Astrocyte (in vitro differentiated cells and primary cell): ENCODE measurements around the gene TICAM1. TPM values are rescaled to one million over a fixed set of nuclear protein-coding genes. Genes with fewer than 3 reads are reported as not detected.
"Not testable (repeated sequence)": the region's sequence is repeated elsewhere in the genome, so short reads cannot be mapped to it uniquely, and the experiment has no call there.

Source experiments
- DNase-seq: peaks from one replicate; pipeline ENCODE4 v3.0.0-alpha.2; 2010; ENCODE audit warnings: low read depth
- FAIRE-seq: peaks from 2 replicates; lab custom pipeline; 2011; peaks lifted over from hg19 to GRCh38; lab: Jason Lieb, UNC
- H2AFZ ChIP-seq: 2 replicates; pipeline ENCODE4 v1.6.0; 2012; ENCODE audit warnings: low read depth, low read length, inconsistent platforms
- H3K27ac ChIP-seq: 2 replicates; pipeline ENCODE4 v1.5.1; 2011; ENCODE audit warnings: low read depth, low read length, inconsistent platforms
- H3K27me3 ChIP-seq: 2 replicates; pipeline ENCODE4 v1.6.0; 2011; ENCODE audit warnings: low read length, inconsistent platforms; ENCODE audit not compliant: insufficient read depth
- H3K36me3 ChIP-seq: 2 replicates; pipeline ENCODE4 v1.5.1; 2011; ENCODE audit warnings: low read length, inconsistent platforms; ENCODE audit not compliant: insufficient read depth
- H3K4me1 ChIP-seq: 2 replicates; pipeline ENCODE4 v1.5.1; 2011; ENCODE audit warnings: low read length, inconsistent platforms; ENCODE audit not compliant: insufficient read depth
- H3K4me2 ChIP-seq: 2 replicates; pipeline ENCODE4 v1.6.0; 2012; ENCODE audit warnings: low read length, inconsistent platforms
- H3K4me3 ChIP-seq: 2 replicates; pipeline ENCODE4 v1.5.1; 2011; ENCODE audit warnings: low read depth, mild to moderate bottlenecking, low read length, inconsistent platforms; ENCODE audit not compliant: insufficient read depth
- H3K79me2 ChIP-seq: 2 replicates; pipeline ENCODE4 v1.6.0; 2012; ENCODE audit warnings: mild to moderate bottlenecking, low read length, inconsistent platforms; ENCODE audit not compliant: insufficient read depth
- H3K9ac ChIP-seq: 2 replicates; pipeline ENCODE4 v1.6.0; 2012; ENCODE audit warnings: mild to moderate bottlenecking, low read length, inconsistent platforms
- H3K9me3 ChIP-seq: 2 replicates; pipeline ENCODE4 v1.5.1; 2012; ENCODE audit warnings: low read depth, mild to moderate bottlenecking, low read length, inconsistent platforms; ENCODE audit not compliant: insufficient read depth
- H4K20me1 ChIP-seq: 2 replicates; pipeline ENCODE4 v1.6.0; 2012; ENCODE audit warnings: low read length, inconsistent platforms; ENCODE audit not compliant: insufficient read depth
- H3K27ac Mint-ChIP-seq: one replicate; pipeline ENCODE4 v1.8.0; 2021; ENCODE audit warnings: mild to moderate bottlenecking, mixed read lengths; ENCODE audit not compliant: unreplicated experiment
- H3K27me3 Mint-ChIP-seq: one replicate; pipeline ENCODE4 v1.8.0; 2021; ENCODE audit warnings: low read depth, mixed read lengths; ENCODE audit not compliant: unreplicated experiment
- H3K36me3 Mint-ChIP-seq: one replicate; pipeline ENCODE4 v1.8.0; 2021; ENCODE audit warnings: low read depth, mixed read lengths; ENCODE audit not compliant: unreplicated experiment
- H3K4me1 Mint-ChIP-seq: one replicate; pipeline ENCODE4 v1.8.0; 2021; ENCODE audit warnings: low read depth, mixed read lengths; ENCODE audit not compliant: unreplicated experiment
- H3K4me3 Mint-ChIP-seq: one replicate; pipeline ENCODE4 v1.8.0; 2021; ENCODE audit warnings: mild to moderate bottlenecking, moderate library complexity, mixed read lengths; ENCODE audit not compliant: unreplicated experiment
- H3K9me3 Mint-ChIP-seq: one replicate; pipeline ENCODE4 v1.8.0; 2021; ENCODE audit warnings: mild to moderate bottlenecking, mixed read lengths; ENCODE audit not compliant: unreplicated experiment
- EZH2 ChIP-seq: IDR thresholded peaks from 2 replicates; pipeline ENCODE4 v1.6.1; 2012; ENCODE audit warnings: mild to moderate bottlenecking, low read length, inconsistent platforms; ENCODE audit not compliant: insufficient read depth
- total RNA-seq: library from RNA; stranded (reverse); gene quantifications from 2 replicates; pipeline ENCODE4 v1.2.1, GENCODE V29; 2021
- TF ChIP-seq, protein P1 (sequence below): IDR thresholded peaks from 2 replicates; pipeline ENCODE4 v1.5.1; 2011; ENCODE audit warnings: low read depth, mild to moderate bottlenecking, inconsistent platforms, low read length, moderate library complexity; ENCODE audit not compliant: insufficient read depth

TICAM1 gene
- total RNA-seq, 1 donor from 2014 or later: 10.0 TPM

DNA sequence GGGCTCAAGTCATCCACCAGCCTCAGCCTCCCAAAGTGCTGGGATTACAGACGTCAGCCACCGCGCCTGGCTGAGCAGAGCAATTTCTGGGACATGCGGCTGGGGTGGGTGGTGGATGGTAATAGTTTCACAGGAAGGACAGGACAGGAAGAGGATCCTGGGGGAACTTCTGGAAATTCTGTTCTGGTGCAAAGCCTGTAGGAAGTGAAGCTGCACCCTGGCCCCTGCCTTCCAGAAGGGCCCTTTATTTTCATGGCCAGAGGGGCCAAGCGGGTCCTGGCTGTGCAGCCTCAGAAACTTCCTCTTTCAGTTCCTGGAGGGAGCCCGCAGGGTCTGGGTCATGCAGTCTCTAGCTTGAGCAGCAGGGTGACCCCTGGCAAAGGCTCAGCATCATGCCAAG is 24.3 kb downstream of the TICAM1 start:
- H3K9ac ChIP-seq: no peak overlapping the region
- H3K27ac ChIP-seq: no peak overlapping the region
- H3K4me3 ChIP-seq: no peak overlapping the region
- no peak for DNase-seq
- H3K79me2 ChIP-seq: no peaks in the 10 kb centered on the region
- no peak overlapping the region for H3K4me3 Mint-ChIP-seq
- no peaks in the 10 kb centered on the region for H3K27me3 ChIP-seq
- H3K36me3 ChIP-seq: no peaks in the 10 kb centered on the region
- no peak for TF ChIP-seq EZH2
- TF ChIP-seq, protein P1, sequence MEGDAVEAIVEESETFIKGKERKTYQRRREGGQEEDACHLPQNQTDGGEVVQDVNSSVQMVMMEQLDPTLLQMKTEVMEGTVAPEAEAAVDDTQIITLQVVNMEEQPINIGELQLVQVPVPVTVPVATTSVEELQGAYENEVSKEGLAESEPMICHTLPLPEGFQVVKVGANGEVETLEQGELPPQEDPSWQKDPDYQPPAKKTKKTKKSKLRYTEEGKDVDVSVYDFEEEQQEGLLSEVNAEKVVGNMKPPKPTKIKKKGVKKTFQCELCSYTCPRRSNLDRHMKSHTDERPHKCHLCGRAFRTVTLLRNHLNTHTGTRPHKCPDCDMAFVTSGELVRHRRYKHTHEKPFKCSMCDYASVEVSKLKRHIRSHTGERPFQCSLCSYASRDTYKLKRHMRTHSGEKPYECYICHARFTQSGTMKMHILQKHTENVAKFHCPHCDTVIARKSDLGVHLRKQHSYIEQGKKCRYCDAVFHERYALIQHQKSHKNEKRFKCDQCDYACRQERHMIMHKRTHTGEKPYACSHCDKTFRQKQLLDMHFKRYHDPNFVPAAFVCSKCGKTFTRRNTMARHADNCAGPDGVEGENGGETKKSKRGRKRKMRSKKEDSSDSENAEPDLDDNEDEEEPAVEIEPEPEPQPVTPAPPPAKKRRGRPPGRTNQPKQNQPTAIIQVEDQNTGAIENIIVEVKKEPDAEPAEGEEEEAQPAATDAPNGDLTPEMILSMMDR: no peak
- H3K36me3 Mint-ChIP-seq: no peaks in the 10 kb centered on the region
- H3K27ac Mint-ChIP-seq: no peak overlapping the region
- no peaks in the 10 kb centered on the region for H3K9me3 ChIP-seq
- H3K9me3 Mint-ChIP-seq: no peaks in the 10 kb centered on the region
- H4K20me1 ChIP-seq: no peaks in the 10 kb centered on the region
- H3K4me2 ChIP-seq: no peak overlapping the region
- no peaks in the 10 kb centered on the region for H3K27me3 Mint-ChIP-seq
- H2AFZ ChIP-seq: no peak overlapping the region
- H3K4me1 ChIP-seq: peaks cover 2% of the 10 kb centered on the region
- peaks cover 3% of the 10 kb centered on the region for H3K4me1 Mint-ChIP-seq
- no peak for FAIRE-seq

DNA sequence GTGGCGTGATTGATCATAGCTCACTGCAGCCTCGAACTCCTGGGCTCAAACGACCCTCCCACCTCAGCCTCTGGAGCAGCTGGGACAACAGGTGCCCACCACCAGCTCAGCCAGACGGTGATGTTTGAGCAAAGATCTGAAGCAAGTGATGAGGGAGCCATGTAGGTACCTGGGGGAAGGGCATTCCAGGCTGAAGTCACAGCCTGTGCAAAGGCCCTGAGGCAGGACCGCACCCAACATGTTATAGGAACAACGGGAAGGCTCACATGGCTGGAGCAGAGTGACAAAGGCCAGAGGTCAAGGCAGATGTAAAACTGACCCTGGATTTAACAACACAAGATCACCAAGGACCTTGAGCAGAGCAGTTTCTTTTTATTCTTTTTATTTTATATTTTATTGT is 25.1 kb downstream of the TICAM1 start:
- H3K4me1 ChIP-seq: peaks cover 2% of the 10 kb centered on the region
- H3K27ac ChIP-seq: no peak overlapping the region
- H3K4me1 Mint-ChIP-seq: peaks cover 3% of the 10 kb centered on the region
- no peak overlapping the region for H3K4me3 Mint-ChIP-seq
- H3K9ac ChIP-seq: no peak overlapping the region
- no peaks in the 10 kb centered on the region for H3K36me3 ChIP-seq
- TF ChIP-seq, protein P1: no peak
- TF ChIP-seq EZH2: no peak
- no peak overlapping the region for H3K4me3 ChIP-seq
- H3K79me2 ChIP-seq: no peaks in the 10 kb centered on the region
- FAIRE-seq: no peak
- no peaks in the 10 kb centered on the region for H3K9me3 ChIP-seq
- no peak overlapping the region for H3K4me2 ChIP-seq
- no peaks in the 10 kb centered on the region for H4K20me1 ChIP-seq
- no peaks in the 10 kb centered on the region for H3K36me3 Mint-ChIP-seq
- no peak overlapping the region for H3K27ac Mint-ChIP-seq
- no peaks in the 10 kb centered on the region for H3K9me3 Mint-ChIP-seq
- no peaks in the 10 kb centered on the region for H3K27me3 Mint-ChIP-seq
- H2AFZ ChIP-seq: no peak overlapping the region
- no peaks in the 10 kb centered on the region for H3K27me3 ChIP-seq
- no peak for DNase-seq

DNA sequence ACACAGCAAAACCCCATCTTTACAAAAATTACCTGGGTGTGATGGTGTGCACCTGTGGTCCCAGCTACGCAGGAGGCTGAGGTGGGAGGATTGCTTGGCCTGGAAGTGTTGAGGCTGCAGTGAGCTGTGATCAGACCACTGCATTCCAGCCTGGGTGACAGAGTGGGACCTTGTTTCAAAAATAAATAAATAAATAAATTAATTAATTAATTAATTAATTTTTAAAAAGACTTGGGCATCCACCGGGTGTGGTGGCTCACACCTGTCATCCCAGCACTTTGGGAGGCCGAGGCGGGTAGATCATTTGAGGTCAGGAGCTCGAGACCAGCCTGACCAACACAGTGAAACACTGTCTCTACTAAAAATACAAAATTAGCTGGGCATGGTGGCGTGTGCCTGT is 26.4 kb downstream of the TICAM1 start:
- not testable (repeated sequence) for H3K27ac ChIP-seq, H3K4me1 ChIP-seq, H2AFZ ChIP-seq, H3K4me3 Mint-ChIP-seq, H3K4me2 ChIP-seq, FAIRE-seq, H3K36me3 Mint-ChIP-seq, H3K36me3 ChIP-seq, H3K27me3 Mint-ChIP-seq, H3K27me3 ChIP-seq, H4K20me1 ChIP-seq, H3K4me3 ChIP-seq, DNase-seq, H3K9me3 ChIP-seq, H3K4me1 Mint-ChIP-seq, H3K79me2 ChIP-seq, H3K9ac ChIP-seq, H3K27ac Mint-ChIP-seq, H3K9me3 Mint-ChIP-seq
